ENCODE measurements around the gene ARMH3.

The ARMH3 gene

GRCh38 chr10:102055647-102056419 lies at the start of gene ARMH3:
ARMH3 (minus strand) TSS chr10:102056173; CDS start chr10:102040114, 16,059 bp downstream.
- no peaks in the 10 kb centered on the region for H3K27me3 Mint-ChIP-seq (ENCODE audit: low read depth)
- H3K27ac Mint-ChIP-seq: peak within 1 kb of the TSS; percentile 97
- no peaks in the 10 kb centered on the region for H3K9me3 Mint-ChIP-seq
- peak; percentile 92 for DNase-seq (ENCODE audit: low spot score)
- H3K36me3 Mint-ChIP-seq (ENCODE audit: low read depth): peaks cover 10% of the 10 kb centered on the region
- H3K4me3 Mint-ChIP-seq: peak within 1 kb of the TSS; percentile 95
- peaks cover 26% of the 10 kb centered on the region for H3K4me1 Mint-ChIP-seq (ENCODE audit: low read depth)

GRCh38 chr10:102102421-102102820 lies 46.4 kb upstream of the ARMH3 start:
- H3K9me3 Mint-ChIP-seq: no peaks in the 10 kb centered on the region
- no peak overlapping the region for H3K27ac Mint-ChIP-seq
- peaks cover 13% of the 10 kb centered on the region for H3K4me1 Mint-ChIP-seq (ENCODE audit: low read depth)
- H3K36me3 Mint-ChIP-seq (ENCODE audit: low read depth): peaks cover 8% of the 10 kb centered on the region
- no peaks in the 10 kb centered on the region for H3K27me3 Mint-ChIP-seq (ENCODE audit: low read depth)
- no peak overlapping the region for H3K4me3 Mint-ChIP-seq
- DNase-seq (ENCODE audit: low spot score): no peak

- H3K27ac Mint-ChIP-seq: no peak overlapping the region
- peaks cover 11% of the 10 kb centered on the region for H3K4me1 Mint-ChIP-seq (ENCODE audit: low read depth)
- DNase-seq (ENCODE audit: low spot score): no peak
- H3K27me3 Mint-ChIP-seq (ENCODE audit: low read depth): no peaks in the 10 kb centered on the region
- H3K4me3 Mint-ChIP-seq: no peak overlapping the region
- H3K36me3 Mint-ChIP-seq (ENCODE audit: low read depth): peaks cover 7% of the 10 kb centered on the region
- H3K9me3 Mint-ChIP-seq: no peaks in the 10 kb centered on the region
Measured at GRCh38 chr10:102101152-102101551, 45.2 kb upstream of the ARMH3 start.

GRCh38 chr10:102096449-102096848 lies 40.5 kb upstream of the ARMH3 start:
- Mint-ChIP-seq H3K27me3 (ENCODE audit: low read depth) (no peaks in the 10 kb centered on the region), H3K27ac (no peak overlapping the region), H3K4me1 (ENCODE audit: low read depth) (no peaks in the 10 kb centered on the region), H3K36me3 (ENCODE audit: low read depth) (peaks cover 5% of the 10 kb centered on the region), H3K9me3 (no peaks in the 10 kb centered on the region), H3K4me3 (no peak overlapping the region)
- DNase-seq (ENCODE audit: low spot score): no peak

- H3K27me3 Mint-ChIP-seq (ENCODE audit: low read depth): no peaks in the 10 kb centered on the region
- H3K36me3 Mint-ChIP-seq (ENCODE audit: low read depth): no peaks in the 10 kb centered on the region
- no peak overlapping the region for H3K27ac Mint-ChIP-seq
- DNase-seq (ENCODE audit: low spot score): no peak
- H3K4me1 Mint-ChIP-seq (ENCODE audit: low read depth): no peaks in the 10 kb centered on the region
- H3K4me3 Mint-ChIP-seq: no peak overlapping the region
- no peaks in the 10 kb centered on the region for H3K9me3 Mint-ChIP-seq
Measured at GRCh38 chr10:102090772-102091171, 34.8 kb upstream of the ARMH3 start.

GRCh38 chr10:102086196-102086595 lies 30.2 kb upstream of the ARMH3 start:
- Mint-ChIP-seq H3K27me3 (ENCODE audit: low read depth) (no peaks in the 10 kb centered on the region), H3K4me3 (no peak overlapping the region), H3K4me1 (ENCODE audit: low read depth) (no peaks in the 10 kb centered on the region), H3K27ac (no peak overlapping the region), H3K9me3 (no peaks in the 10 kb centered on the region), H3K36me3 (ENCODE audit: low read depth) (no peaks in the 10 kb centered on the region)
- DNase-seq (ENCODE audit: low spot score): no peak

- DNase-seq (ENCODE audit: low spot score): no peak
- Mint-ChIP-seq H3K4me1 (ENCODE audit: low read depth) (no peaks in the 10 kb centered on the region), H3K27ac (no peak overlapping the region), H3K9me3 (no peaks in the 10 kb centered on the region), H3K36me3 (ENCODE audit: low read depth) (no peaks in the 10 kb centered on the region), H3K27me3 (ENCODE audit: low read depth) (no peaks in the 10 kb centered on the region), H3K4me3 (no peak overlapping the region)
Measured at GRCh38 chr10:102085336-102085735, 29.4 kb upstream of the ARMH3 start.

GRCh38 chr10:102083541-102083940 lies 27.6 kb upstream of the ARMH3 start:
- H3K27ac Mint-ChIP-seq: no peak overlapping the region
- no peaks in the 10 kb centered on the region for H3K27me3 Mint-ChIP-seq (ENCODE audit: low read depth)
- H3K4me3 Mint-ChIP-seq: no peak overlapping the region
- H3K36me3 Mint-ChIP-seq (ENCODE audit: low read depth): no peaks in the 10 kb centered on the region
- H3K4me1 Mint-ChIP-seq (ENCODE audit: low read depth): no peaks in the 10 kb centered on the region
- no peak for DNase-seq (ENCODE audit: low spot score)
- H3K9me3 Mint-ChIP-seq: no peaks in the 10 kb centered on the region

GRCh38 chr10:102072673-102073527 lies 16.9 kb upstream of the ARMH3 start:
- Mint-ChIP-seq H3K27ac (no peak overlapping the region), H3K4me3 (no peak overlapping the region), H3K4me1 (ENCODE audit: low read depth) (peaks cover 2% of the 10 kb centered on the region), H3K9me3 (no peaks in the 10 kb centered on the region), H3K27me3 (ENCODE audit: low read depth) (no peaks in the 10 kb centered on the region), H3K36me3 (ENCODE audit: low read depth) (peaks cover 2% of the 10 kb centered on the region)
- DNase-seq (ENCODE audit: low spot score): peak; percentile 58

- Mint-ChIP-seq H3K9me3 (no peaks in the 10 kb centered on the region), H3K36me3 (ENCODE audit: low read depth) (peaks cover 7% of the 10 kb centered on the region), H3K27ac (peak overlapping the region; percentile 39), H3K27me3 (ENCODE audit: low read depth) (no peaks in the 10 kb centered on the region), H3K4me1 (ENCODE audit: low read depth) (peaks cover 18% of the 10 kb centered on the region), H3K4me3 (no peak overlapping the region)
- no peak for DNase-seq (ENCODE audit: low spot score)
Measured at GRCh38 chr10:102069071-102069470, 13.1 kb upstream of the ARMH3 start.

GRCh38 chr10:102068216-102068615 lies 12.2 kb upstream of the ARMH3 start:
- Mint-ChIP-seq H3K27me3 (ENCODE audit: low read depth) (no peaks in the 10 kb centered on the region), H3K27ac (no peak overlapping the region), H3K4me3 (no peak overlapping the region), H3K4me1 (ENCODE audit: low read depth) (peaks cover 20% of the 10 kb centered on the region), H3K9me3 (no peaks in the 10 kb centered on the region), H3K36me3 (ENCODE audit: low read depth) (peaks cover 7% of the 10 kb centered on the region)
- no peak for DNase-seq (ENCODE audit: low spot score)

GRCh38 chr10:102067091-102067916 lies 11.3 kb upstream of the ARMH3 start:
- H3K27ac Mint-ChIP-seq: peak overlapping the region; percentile 62
- no peaks in the 10 kb centered on the region for H3K9me3 Mint-ChIP-seq
- no peak for DNase-seq (ENCODE audit: low spot score)
- no peaks in the 10 kb centered on the region for H3K27me3 Mint-ChIP-seq (ENCODE audit: low read depth)
- peak overlapping the region; percentile 56 for H3K4me3 Mint-ChIP-seq
- peaks cover 21% of the 10 kb centered on the region for H3K4me1 Mint-ChIP-seq (ENCODE audit: low read depth)
- H3K36me3 Mint-ChIP-seq (ENCODE audit: low read depth): peaks cover 7% of the 10 kb centered on the region

- H3K27ac Mint-ChIP-seq: peak overlapping the region; percentile 88
- H3K9me3 Mint-ChIP-seq: no peaks in the 10 kb centered on the region
- no peaks in the 10 kb centered on the region for H3K27me3 Mint-ChIP-seq (ENCODE audit: low read depth)
- H3K36me3 Mint-ChIP-seq (ENCODE audit: low read depth): peaks cover 7% of the 10 kb centered on the region
- DNase-seq (ENCODE audit: low spot score): no peak
- peak overlapping the region; percentile 89 for H3K4me3 Mint-ChIP-seq
- H3K4me1 Mint-ChIP-seq (ENCODE audit: low read depth): peaks cover 21% of the 10 kb centered on the region
Measured at GRCh38 chr10:102066399-102067088, 10.6 kb upstream of the ARMH3 start.

All from T-helper 2 cell treated with Interferon-gamma antibody and Interleukin-4, amounts not matched to agents 5 μg/mL and 100 μg/mL, for 36 hours (primary cell).